Activated CD4-positive, alpha-beta T cell treated with anti-CD3 and anti-CD28 coated beads, Interleukin-2, amount 50 U/mL, for 1 hour (primary cell): ENCODE data around the gene CLIC3.
"Not testable (repeated sequence)": the region's sequence is repeated elsewhere in the genome, so short reads cannot be mapped to it uniquely, and the experiment has no call there.

Source experiments
- DNase-seq: peaks from one replicate; pipeline ENCODE4 v3.0.0-alpha.2; 2020

The CLIC3 gene

GRCh38 chr9:136996361-136997292 lies at the start of gene CLIC3:
TSS of gene CLIC3 (minus strand) at chr9:136996568. CDS start at chr9:136996543, 25 bp downstream.
- DNase-seq = peak; percentile 47

- no peak for DNase-seq
Measured at GRCh38 chr9:137045294-137046087, 49.1 kb upstream of the CLIC3 start.

GRCh38 chr9:137044502-137045177 lies 48.3 kb upstream of the CLIC3 start:
- DNase-seq = no peak

- DNase-seq = no peak
Measured at GRCh38 chr9:137044037-137044436, 47.7 kb upstream of the CLIC3 start.

- DNase-seq = no peak
Measured at GRCh38 chr9:137042751-137043727, 46.7 kb upstream of the CLIC3 start.

GRCh38 chr9:137041124-137041523 lies 44.8 kb upstream of the CLIC3 start:
- DNase-seq = no peak

- no peak for DNase-seq
Measured at GRCh38 chr9:137040568-137040967, 44.2 kb upstream of the CLIC3 start.

- DNase-seq = no peak
Measured at GRCh38 chr9:137039611-137040366, 43.4 kb upstream of the CLIC3 start.

- DNase-seq = no peak
Measured at GRCh38 chr9:137038916-137039315, 42.5 kb upstream of the CLIC3 start.

- DNase-seq = no peak
Measured at GRCh38 chr9:137037483-137037882, 41.1 kb upstream of the CLIC3 start.

GRCh38 chr9:137037035-137037434 lies 40.7 kb upstream of the CLIC3 start:
- DNase-seq = no peak

GRCh38 chr9:137035937-137036336 lies 39.6 kb upstream of the CLIC3 start:
- DNase-seq = no peak

GRCh38 chr9:137035507-137035834 lies 39.1 kb upstream of the CLIC3 start:
- no peak for DNase-seq

GRCh38 chr9:137034709-137035506 lies 38.5 kb upstream of the CLIC3 start:
- DNase-seq = peak; percentile 89

- DNase-seq = no peak
Measured at GRCh38 chr9:137034039-137034708, 37.8 kb upstream of the CLIC3 start.

- not testable (repeated sequence) for DNase-seq
Measured at GRCh38 chr9:137033481-137033880, 37.1 kb upstream of the CLIC3 start.

- no peak for DNase-seq
Measured at GRCh38 chr9:137032858-137033257, 36.5 kb upstream of the CLIC3 start.

GRCh38 chr9:137031904-137032640 lies 35.7 kb upstream of the CLIC3 start, which contains the start of gene FUT7:
TSS of gene FUT7 (minus strand) at chr9:137032088. CDS start at chr9:137031991, 97 bp downstream.
- DNase-seq = no peak
